Ovary (tissue), 10 donors: ENCODE results near the gene LMBR1L. TPM values are rescaled to one million over a fixed set of nuclear protein-coding genes. Genes with fewer than 3 reads are reported as not detected.

Experiments used
- DNase-seq, 5 donors: peaks; one replicate each; pipeline ENCODE4 v3.0.0-alpha.2; 2019 to 2020
- H3K27ac ChIP-seq, 2 donors: fragments of 200-600 bp; one replicate each; pipeline versions ENCODE4 v1.5.1 to v1.8.0; 2019 to 2022
- H3K27me3 ChIP-seq: fragments of 200-600 bp; one replicate; pipeline ENCODE4 v1.8.0; 2022
- H3K36me3 ChIP-seq: fragments of 200-600 bp; sonication (generic); one replicate; pipeline ENCODE4 v1.5.1; 2019
- H3K4me1 ChIP-seq: one replicate; pipeline ENCODE4 v1.8.1; 2013; ENCODE audit warnings: mild to moderate bottlenecking, moderate library complexity; ENCODE audit not compliant: insufficient read depth
- H3K4me3 ChIP-seq: fragments of 200-600 bp; sonication (generic); one replicate; pipeline ENCODE4 v1.5.1; 2017
- H3K9me3 ChIP-seq, 2 donors: fragments of 200-600 bp in 1 of 2; sonication (generic) in 1 of 2; one replicate each; pipeline versions ENCODE4 v1.5.1 to v1.8.1; 2013 to 2019; ENCODE audit warnings: mild to moderate bottlenecking in 1 of 2, moderate library complexity in 1 of 2
- CTCF ChIP-seq, 3 donors: fragments of 450-650 bp in 2 of 3; fragments of 200-600 bp in 1 of 3; IDR thresholded peaks; one replicate each; pipeline versions ENCODE4 v1.5.1 to v1.8.0; 2016 to 2022; ENCODE audit warnings: antibody characterized with exemption in 3 of 3, mild to moderate bottlenecking in 1 of 3
- EP300 ChIP-seq: sonication (generic); formaldehyde crosslinking; IDR thresholded peaks from one replicate; pipeline ENCODE4 v1.6.1; 2017; ENCODE audit warnings: antibody characterized with exemption
- POLR2A ChIP-seq: fragments of 450-650 bp; IDR thresholded peaks from one replicate; pipeline ENCODE4 v1.6.1; 2017; ENCODE audit warnings: antibody characterized with exemption, mild to moderate bottlenecking, moderate library complexity
- WGBS, 3 donors: extraction: QIAGEN DNeasy Blood & Tissue Kit in 1 of 3; methylation state at CpG; one replicate each; pipeline versions ENCODE4 v1.1.5 to v1.1.7; 2013 to 2017; 5-methylcytosine and 5-hydroxymethylcytosine counted together
- intact Hi-C, 4 donors: fragments of 100-400 bp; cut with DNase I; formaldehyde crosslinking; loops; one replicate each; pipeline versions ENCODE4 v1.11.0 to v1.15.1; 2022 to 2023
- long read RNA-seq, 3 donors: library from polyadenylated mRNA in 2 of 3; unstranded in 2 of 3; transcript quantifications; one replicate each; pipeline ENCODE4 v2.0.0 and lab custom pipeline, GENCODE V29; 2021 to 2026
- polyA plus RNA-seq, 2 donors: library from polyadenylated mRNA; stranded (reverse); fragments of 200-250 nt in 1 of 2; fragments of 350-450 nt in 1 of 2; fragmentation: Illumina TruSeq in 1 of 2; extraction: RNeasy Lipid Tissue Mini Kit (QIAGEN cat#74804) in 1 of 2; gene quantifications; one replicate each; pipeline ENCODE4 v1.2.3, GENCODE V29; 2013 to 2014
- total RNA-seq, 7 donors: library from RNA; depleted of rRNA in 2 of 7; stranded (reverse); fragments of >200 nt in 2 of 7; fragmentation: NEBNext Ultra II Directional in 3 of 7; extraction: Animal tissue kit (Norgen Biotek cat#: 25700) in 3 of 7; gene quantifications; one replicate each; pipeline versions ENCODE4 v1.1.0 to v1.2.4, GENCODE V29; 2016 to 2023
- donor health status: DM: no; HTN: no; CAD: no; lungs with moderate emphysema.
- donor health status: DM: no; HTN: no; CAD: no.
- donor health status: Bipolar disorder and iron deficiency.
- donor health status: DM: yes; HTN: yes; CAD: no.
- donor health status: DM: no; HTN: no; CAD: no.
- donor health status: DM: yes; HTN: yes; CAD: no.

Gene LMBR1L
- total RNA-seq (10 to 100 TPM; 66.3 to 95.8 (median 69.5) TPM), polyA plus RNA-seq (10 to 100 TPM; 63.8 to 65.7 TPM)
- long read RNA-seq, donor 1, transcript LMBR1L-201 (17 exons, 2,934 nt): major isoform, 12 of 113 reads
- long read RNA-seq, donor 1, partial matches to known transcripts: 35 of 113 reads
- long read RNA-seq, donor 1, other reads (novel, unspliced or antisense): 65 of 113 reads
- long read RNA-seq, donor 2, transcript LMBR1L-201 (17 exons, 2,934 nt): major isoform, 5 of 21 reads
- long read RNA-seq, donor 2, partial matches to known transcripts: 11 of 21 reads
- long read RNA-seq, donor 2, other reads (novel, unspliced or antisense): 0 of 21 reads
- long read RNA-seq, donor 3, partial matches to known transcripts: 3 of 15 reads
- long read RNA-seq, donor 3, other reads (novel, unspliced or antisense): 9 of 15 reads

- H3K4me1 ChIP-seq: peaks cover 17% of the 10 kb centered on the region
- intact Hi-C loops: loop anchor here in 1 of 4 donors (10.0 kb wide), 1 partner anchor 96 kb away; the partner anchor contains the start of gene PRKAG1
- peak; percentile 95 to 97 (median 96) for DNase-seq
- H3K27ac ChIP-seq: peak within 1 kb of the TSS; percentile 88 to 98
- WGBS, 3 donors: 0 to 1% (median 0%) methylated on average over 41 to 43 of the region's 43 CpGs
- H3K4me3 ChIP-seq: peak within 1 kb of the TSS; percentile 95
- TF ChIP-seq EP300 (no peak), POLR2A (peak; percentile 82), CTCF (IDR thresholded peaks at IDR 0.05) (peak; percentile 38 to 81 (median 80))
- H3K9me3 ChIP-seq: no peaks in the 10 kb centered on the region
- H3K27me3 ChIP-seq: no peaks in the 10 kb centered on the region
- no peaks in the 10 kb centered on the region for H3K36me3 ChIP-seq
Measured at GRCh38 chr12:49110464-49111155, at the start of gene LMBR1L. LMBR1L (minus strand) TSS chr12:49110847; CDS start chr12:49110555, 292 bp downstream.

GRCh38 chr12:49160399-49160798, 49.8 kb upstream of the LMBR1L start:
- WGBS, 3 donors: 73 to 88% (median 75%) methylated on average over 2 of the region's 2 CpGs
- no peaks in the 10 kb centered on the region for H3K36me3 ChIP-seq
- no peak for TF ChIP-seq CTCF (IDR thresholded peaks at IDR 0.05)
- TF ChIP-seq EP300: no peak
- TF ChIP-seq POLR2A: no peak
- no peaks in the 10 kb centered on the region for H3K27me3 ChIP-seq
- no peak overlapping the region for H3K4me3 ChIP-seq
- no peaks in the 10 kb centered on the region for H3K4me1 ChIP-seq
- no peak for DNase-seq
- H3K27ac ChIP-seq: no peak overlapping the region
- intact Hi-C loops: no loop called here
- H3K9me3 ChIP-seq: no peaks in the 10 kb centered on the region

GRCh38 chr12:49154221-49154620, 43.6 kb upstream of the LMBR1L start:
- H3K4me1 ChIP-seq: no peaks in the 10 kb centered on the region
- intact Hi-C loops: no loop called here
- no peaks in the 10 kb centered on the region for H3K36me3 ChIP-seq
- no peaks in the 10 kb centered on the region for H3K27me3 ChIP-seq
- TF ChIP-seq EP300 (no peak), CTCF (IDR thresholded peaks at IDR 0.05) (no peak), POLR2A (no peak)
- no peaks in the 10 kb centered on the region for H3K9me3 ChIP-seq
- DNase-seq: no peak
- 57 to 74% (median 73%) methylated on average over 3 of the region's 3 CpGs for WGBS, 3 donors
- no peak overlapping the region for H3K27ac ChIP-seq
- no peak overlapping the region for H3K4me3 ChIP-seq

- no peak overlapping the region for H3K27ac ChIP-seq
- TF ChIP-seq EP300: no peak
- TF ChIP-seq CTCF (IDR thresholded peaks at IDR 0.05): no peak
- no peak for TF ChIP-seq POLR2A
- no peaks in the 10 kb centered on the region for H3K4me1 ChIP-seq
- no peaks in the 10 kb centered on the region for H3K36me3 ChIP-seq
- no peaks in the 10 kb centered on the region for H3K27me3 ChIP-seq
- 92 to 95% (median 94%) methylated on average over 2 of the region's 2 CpGs for WGBS, 3 donors
- no peak overlapping the region for H3K4me3 ChIP-seq
- no peaks in the 10 kb centered on the region for H3K9me3 ChIP-seq
- intact Hi-C loops: no loop called here
- DNase-seq: no peak
Measured at GRCh38 chr12:49147384-49147783, 36.7 kb upstream of the LMBR1L start.
